PFSK-1 (cell line): Measurements from ENCODE around the gene TEX52.

ENCODE experiments used
- FOXP2 ChIP-seq: optimal IDR thresholded peaks from 2 replicates; pipeline ENCODE3; 2011; ENCODE audit warnings: borderline replicate concordance, control low read depth, inconsistent platforms; ENCODE audit not compliant: insufficient read depth; ENCODE audit errors: extremely low read length, extremely low read depth
- POLR2AphosphoS5 ChIP-seq: IDR thresholded peaks from 2 replicates; pipeline ENCODE4 v1.6.1; 2012; ENCODE audit warnings: low read depth, mild to moderate bottlenecking, control low read depth, low read length, moderate library complexity
- SIN3A ChIP-seq: IDR thresholded peaks from 2 replicates; pipeline ENCODE4 v1.6.1; 2012; ENCODE audit warnings: mild to moderate bottlenecking, low read length, moderate library complexity, borderline replicate concordance; ENCODE audit not compliant: insufficient read depth
- TAF1 ChIP-seq: IDR thresholded peaks from 2 replicates; pipeline ENCODE4 v1.6.1; 2012; ENCODE audit warnings: low read length, control low read depth, borderline replicate concordance; ENCODE audit not compliant: insufficient read depth
- TF ChIP-seq, protein P1 (sequence below), 2 experiments: IDR thresholded peaks; 2 replicates each; pipeline versions ENCODE4 v1.6.1 to v1.8.0; 2011 to 2012; ENCODE audit warnings: low read depth in 2 of 2, low read length in 2 of 2, control low read depth in 1 of 2, inconsistent platforms in 1 of 2, mild to moderate bottlenecking in 1 of 2, moderate library complexity in 1 of 2; ENCODE audit not compliant: insufficient read depth in 1 of 2

Gene TEX52

DNA sequence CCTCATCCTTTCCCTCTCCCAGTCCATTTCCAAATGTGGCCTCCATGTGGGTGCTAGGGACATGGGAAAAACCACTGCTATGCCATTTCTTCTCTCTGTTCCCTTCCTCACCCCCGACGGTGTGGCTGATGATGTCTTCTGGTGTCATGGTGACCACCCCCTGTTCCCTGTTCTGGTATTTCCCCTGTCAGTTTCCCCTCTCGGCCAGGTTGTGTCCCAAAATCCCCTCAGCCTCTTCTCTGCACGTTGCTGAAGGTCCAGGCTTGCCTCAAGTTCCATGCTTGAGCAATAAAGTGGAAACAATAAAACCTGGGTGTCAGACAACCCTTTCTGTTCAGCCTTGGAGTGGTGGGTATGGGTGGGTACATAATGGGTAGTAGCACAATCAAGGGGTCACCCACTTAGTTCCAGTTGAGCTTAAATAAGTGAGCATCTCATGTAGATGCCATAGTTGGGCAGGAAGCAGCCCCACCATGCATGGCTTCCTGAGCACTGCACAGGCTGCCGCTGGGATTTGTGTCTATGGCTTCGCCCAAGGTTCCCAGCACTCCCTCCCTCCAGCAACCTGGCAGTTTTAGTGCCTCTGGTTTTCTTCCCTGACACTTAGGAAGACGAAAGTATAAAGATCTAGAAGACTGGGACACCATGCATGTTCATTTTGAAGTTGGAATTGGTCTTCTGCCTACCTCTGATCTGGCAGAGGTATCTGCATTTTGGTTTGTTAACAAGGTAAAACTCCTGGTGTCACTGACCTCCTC lies 53.0 kb downstream of the TEX52 start:
- TF ChIP-seq FOXP2 (no peak), TAF1 (no peak)
- TF ChIP-seq, protein P1, sequence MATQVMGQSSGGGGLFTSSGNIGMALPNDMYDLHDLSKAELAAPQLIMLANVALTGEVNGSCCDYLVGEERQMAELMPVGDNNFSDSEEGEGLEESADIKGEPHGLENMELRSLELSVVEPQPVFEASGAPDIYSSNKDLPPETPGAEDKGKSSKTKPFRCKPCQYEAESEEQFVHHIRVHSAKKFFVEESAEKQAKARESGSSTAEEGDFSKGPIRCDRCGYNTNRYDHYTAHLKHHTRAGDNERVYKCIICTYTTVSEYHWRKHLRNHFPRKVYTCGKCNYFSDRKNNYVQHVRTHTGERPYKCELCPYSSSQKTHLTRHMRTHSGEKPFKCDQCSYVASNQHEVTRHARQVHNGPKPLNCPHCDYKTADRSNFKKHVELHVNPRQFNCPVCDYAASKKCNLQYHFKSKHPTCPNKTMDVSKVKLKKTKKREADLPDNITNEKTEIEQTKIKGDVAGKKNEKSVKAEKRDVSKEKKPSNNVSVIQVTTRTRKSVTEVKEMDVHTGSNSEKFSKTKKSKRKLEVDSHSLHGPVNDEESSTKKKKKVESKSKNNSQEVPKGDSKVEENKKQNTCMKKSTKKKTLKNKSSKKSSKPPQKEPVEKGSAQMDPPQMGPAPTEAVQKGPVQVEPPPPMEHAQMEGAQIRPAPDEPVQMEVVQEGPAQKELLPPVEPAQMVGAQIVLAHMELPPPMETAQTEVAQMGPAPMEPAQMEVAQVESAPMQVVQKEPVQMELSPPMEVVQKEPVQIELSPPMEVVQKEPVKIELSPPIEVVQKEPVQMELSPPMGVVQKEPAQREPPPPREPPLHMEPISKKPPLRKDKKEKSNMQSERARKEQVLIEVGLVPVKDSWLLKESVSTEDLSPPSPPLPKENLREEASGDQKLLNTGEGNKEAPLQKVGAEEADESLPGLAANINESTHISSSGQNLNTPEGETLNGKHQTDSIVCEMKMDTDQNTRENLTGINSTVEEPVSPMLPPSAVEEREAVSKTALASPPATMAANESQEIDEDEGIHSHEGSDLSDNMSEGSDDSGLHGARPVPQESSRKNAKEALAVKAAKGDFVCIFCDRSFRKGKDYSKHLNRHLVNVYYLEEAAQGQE (IDR thresholded peaks at IDR 0.05; ENCODE audit: insufficient read depth in 1 of 2, low read depth in 2 of 2, low read length in 2 of 2) = no peak

DNA sequence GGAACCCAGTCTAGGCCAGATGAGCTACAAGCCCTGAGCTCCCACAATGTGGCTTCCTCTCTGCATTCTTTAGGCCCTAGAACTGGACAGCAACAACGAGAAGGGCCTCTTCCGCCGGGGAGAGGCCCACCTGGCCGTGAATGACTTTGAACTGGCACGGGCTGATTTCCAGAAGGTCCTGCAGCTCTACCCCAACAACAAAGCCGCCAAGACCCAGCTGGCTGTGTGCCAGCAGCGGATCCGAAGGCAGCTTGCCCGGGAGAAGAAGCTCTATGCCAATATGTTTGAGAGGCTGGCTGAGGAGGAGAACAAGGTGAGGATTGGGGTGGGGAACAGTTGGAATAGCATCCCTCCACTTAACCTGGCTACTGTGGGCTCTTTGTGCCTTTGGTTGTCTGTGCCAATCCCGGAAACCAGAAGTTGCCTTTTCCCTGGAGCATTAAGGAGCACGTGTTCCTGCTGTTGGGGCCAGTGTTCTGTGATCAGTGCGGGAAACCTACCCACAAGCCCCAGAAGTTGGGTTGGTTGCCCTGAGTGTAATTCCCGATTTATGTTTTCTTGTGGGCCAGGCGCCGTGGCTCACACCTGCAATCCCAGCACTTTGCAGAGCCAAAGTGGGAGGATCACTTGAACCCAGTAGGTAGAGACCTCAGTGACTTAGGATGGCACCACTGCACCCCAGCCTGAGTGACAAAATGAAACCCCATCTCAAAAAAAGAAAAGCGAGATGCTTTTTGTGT lies 55.6 kb downstream of the TEX52 start:
- no peak for TF ChIP-seq POLR2AphosphoS5
- TF ChIP-seq TAF1 = no peak
- no peak for TF ChIP-seq FOXP2
- TF ChIP-seq, protein P1 (IDR thresholded peaks at IDR 0.05; ENCODE audit: insufficient read depth in 1 of 2, low read depth in 2 of 2, low read length in 2 of 2) = no peak
- no peak for TF ChIP-seq SIN3A

DNA sequence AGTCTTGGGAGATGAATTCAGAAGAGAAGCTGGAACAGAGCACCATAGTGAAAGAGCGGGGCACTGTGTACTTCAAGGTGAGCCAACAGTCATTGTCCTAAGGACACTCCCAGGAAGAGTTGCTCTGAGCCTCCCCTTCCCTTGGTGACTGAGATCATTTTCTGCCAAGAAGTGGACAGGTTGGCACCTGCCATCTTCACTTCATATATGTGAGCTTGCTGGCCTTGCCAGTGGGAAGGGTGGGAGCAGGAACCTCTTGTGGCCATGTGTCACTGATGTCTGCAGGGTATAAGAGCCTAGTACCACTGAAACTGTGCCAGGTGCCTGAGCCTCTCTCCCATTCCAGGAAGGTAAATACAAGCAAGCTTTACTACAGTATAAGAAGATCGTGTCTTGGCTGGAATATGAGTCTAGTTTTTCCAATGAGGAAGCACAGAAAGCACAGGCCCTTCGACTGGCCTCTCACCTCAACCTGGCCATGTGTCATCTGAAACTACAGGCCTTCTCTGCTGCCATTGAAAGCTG lies 56.7 kb downstream of the TEX52 start:
- TF ChIP-seq, protein P1 (IDR thresholded peaks at IDR 0.05; ENCODE audit: insufficient read depth in 1 of 2, low read depth in 2 of 2, low read length in 2 of 2) = no peak
- TF ChIP-seq SIN3A = no peak
